GM12801 (cell line): Measurements from ENCODE around the gene MAPK12.

Experiments used
- CTCF ChIP-seq: IDR thresholded peaks from one replicate; pipeline ENCODE4 v1.5.1; 2011; ENCODE audit warnings: control low read depth; ENCODE audit not compliant: insufficient read length; ENCODE audit errors: extremely low read depth

The MAPK12 gene

GRCh38 chr22:50278461-50278860 is 17.0 kb upstream of the MAPK12 start:
- TF ChIP-seq CTCF, result no peak

GRCh38 chr22:50277761-50278160 is 16.3 kb upstream of the MAPK12 start:
- TF ChIP-seq CTCF, result no peak

GRCh38 chr22:50276143-50276542 is 14.7 kb upstream of the MAPK12 start:
- no peak for TF ChIP-seq CTCF

GRCh38 chr22:50275181-50276055 is 13.9 kb upstream of the MAPK12 start:
- TF ChIP-seq CTCF, result no peak

- TF ChIP-seq CTCF, result no peak
These were observed 13.3 kb upstream of the MAPK12 start for GRCh38 chr22:50274771-50275170.

GRCh38 chr22:50274311-50274710 is 12.8 kb upstream of the MAPK12 start:
- no peak for TF ChIP-seq CTCF

GRCh38 chr22:50272044-50272802 is 10.7 kb upstream of the MAPK12 start:
- TF ChIP-seq CTCF, result no peak
